Ovary (tissue), 9 donors: ENCODE measurements around the gene ZNF497. TPM values are rescaled to one million over a fixed set of nuclear protein-coding genes. Genes with fewer than 3 reads are reported as not detected.
"Not testable (repeated sequence)": the region's sequence is repeated elsewhere in the genome, so short reads cannot be mapped to it uniquely, and the experiment has no call there.

Source experiments
- DNase-seq, 5 donors: peaks; one replicate each; pipeline ENCODE4 v3.0.0-alpha.2; 2019 to 2020
- H3K27ac ChIP-seq, 2 donors: fragments of 200-600 bp; one replicate each; pipeline versions ENCODE4 v1.5.1 to v1.8.0; 2019 to 2022
- H3K27me3 ChIP-seq: fragments of 200-600 bp; one replicate; pipeline ENCODE4 v1.8.0; 2022
- H3K36me3 ChIP-seq: fragments of 200-600 bp; sonication (generic); one replicate; pipeline ENCODE4 v1.5.1; 2019
- H3K4me1 ChIP-seq: one replicate; pipeline ENCODE4 v1.8.1; 2013; ENCODE audit warnings: mild to moderate bottlenecking, moderate library complexity; ENCODE audit not compliant: insufficient read depth
- H3K4me3 ChIP-seq: fragments of 200-600 bp; sonication (generic); one replicate; pipeline ENCODE4 v1.5.1; 2017
- H3K9me3 ChIP-seq, 2 donors: fragments of 200-600 bp in 1 of 2; sonication (generic) in 1 of 2; one replicate each; pipeline versions ENCODE4 v1.5.1 to v1.8.1; 2013 to 2019; ENCODE audit warnings: mild to moderate bottlenecking in 1 of 2, moderate library complexity in 1 of 2
- CTCF ChIP-seq, 3 donors: fragments of 450-650 bp in 2 of 3; fragments of 200-600 bp in 1 of 3; IDR thresholded peaks; one replicate each; pipeline versions ENCODE4 v1.5.1 to v1.8.0; 2016 to 2022; ENCODE audit warnings: antibody characterized with exemption in 3 of 3, mild to moderate bottlenecking in 1 of 3
- EP300 ChIP-seq: sonication (generic); formaldehyde crosslinking; IDR thresholded peaks from one replicate; pipeline ENCODE4 v1.6.1; 2017; ENCODE audit warnings: antibody characterized with exemption
- POLR2A ChIP-seq: fragments of 450-650 bp; IDR thresholded peaks from one replicate; pipeline ENCODE4 v1.6.1; 2017; ENCODE audit warnings: antibody characterized with exemption, mild to moderate bottlenecking, moderate library complexity
- WGBS, 3 donors: extraction: QIAGEN DNeasy Blood & Tissue Kit in 1 of 3; methylation state at CpG; one replicate each; pipeline versions ENCODE4 v1.1.5 to v1.1.7; 2013 to 2017; 5-methylcytosine and 5-hydroxymethylcytosine counted together
- intact Hi-C, 4 donors: fragments of 100-400 bp; cut with DNase I; formaldehyde crosslinking; loops; one replicate each; pipeline versions ENCODE4 v1.11.0 to v1.15.1; 2022 to 2023
- polyA plus RNA-seq, 2 donors: library from polyadenylated mRNA; stranded (reverse); fragments of 200-250 nt in 1 of 2; fragments of 350-450 nt in 1 of 2; fragmentation: Illumina TruSeq in 1 of 2; extraction: RNeasy Lipid Tissue Mini Kit (QIAGEN cat#74804) in 1 of 2; gene quantifications; one replicate each; pipeline ENCODE4 v1.2.3, GENCODE V29; 2013 to 2014
- total RNA-seq, 7 donors: library from RNA; depleted of rRNA in 2 of 7; stranded (reverse); fragments of >200 nt in 2 of 7; fragmentation: NEBNext Ultra II Directional in 3 of 7; extraction: Animal tissue kit (Norgen Biotek cat#: 25700) in 3 of 7; gene quantifications; one replicate each; pipeline versions ENCODE4 v1.1.0 to v1.2.4, GENCODE V29; 2016 to 2023
- donor health status: DM: no; HTN: no; CAD: no; lungs with moderate emphysema.
- donor health status: DM: no; HTN: no; CAD: no.
- donor health status: Bipolar disorder and iron deficiency.
- donor health status: DM: yes; HTN: yes; CAD: no.
- donor health status: DM: no; HTN: no; CAD: no.
- donor health status: DM: yes; HTN: yes; CAD: no.

ZNF497 gene
- total and polyA plus RNA-seq, 9 donors = 0.30 to 6.5 (median 3.2) TPM

DNA sequence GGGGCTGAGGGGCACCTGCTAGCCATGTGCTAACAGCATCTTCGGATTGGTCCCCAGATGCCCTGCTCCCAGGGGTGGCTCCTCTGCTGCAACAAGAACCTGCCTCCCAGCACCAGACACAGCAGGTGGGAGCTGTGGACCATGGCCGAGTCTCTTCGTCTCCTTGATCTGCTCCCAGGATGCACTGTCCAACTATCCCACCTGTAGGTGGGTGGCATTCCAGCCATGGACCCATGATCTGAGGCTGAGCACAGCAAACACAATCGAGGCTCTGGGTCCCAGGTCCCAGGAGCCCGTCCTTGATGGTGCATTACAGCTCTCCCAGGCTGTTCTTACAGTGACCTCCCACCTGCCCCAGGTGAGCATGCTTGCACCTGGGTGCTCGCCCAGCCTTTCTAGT, 16.7 kb upstream of the ZNF497 start:
- peak in 1 of 5 donors; percentile 37 for DNase-seq
- H3K4me3 ChIP-seq = no peak overlapping the region
- no peak overlapping the region for H3K27ac ChIP-seq
- no peaks in the 10 kb centered on the region for H3K9me3 ChIP-seq
- intact Hi-C loops = no loop called here
- WGBS, 3 donors = 86 to 93% (median 91%) methylated on average over 6 of the region's 6 CpGs
- no peaks in the 10 kb centered on the region for H3K27me3 ChIP-seq
- no peaks in the 10 kb centered on the region for H3K36me3 ChIP-seq
- TF ChIP-seq POLR2A = no peak
- no peak for TF ChIP-seq CTCF (IDR thresholded peaks at IDR 0.05)
- no peak for TF ChIP-seq EP300
- peaks cover 8% of the 10 kb centered on the region for H3K4me1 ChIP-seq

DNA sequence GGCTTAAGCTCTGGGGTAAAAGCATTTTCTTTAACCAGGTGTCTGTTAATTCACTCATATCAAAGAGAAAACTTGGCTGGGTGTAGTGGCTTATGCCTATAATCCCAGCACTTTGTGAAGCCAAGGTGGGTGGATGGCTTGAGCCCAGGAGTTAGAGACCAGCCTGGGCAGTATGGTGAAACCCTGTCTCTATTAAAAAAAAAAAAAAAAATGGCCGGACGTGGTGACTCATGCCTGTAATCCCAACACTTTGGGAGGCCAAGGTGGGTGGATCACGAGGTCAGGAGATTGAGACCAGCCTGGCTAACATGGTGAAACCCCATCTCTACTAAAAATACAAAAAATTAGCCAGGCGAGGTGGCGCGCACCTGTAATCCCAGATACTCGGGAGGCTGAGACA, 14.2 kb upstream of the ZNF497 start:
- peaks cover 12% of the 10 kb centered on the region for H3K4me1 ChIP-seq
- H3K27ac ChIP-seq, H3K9me3 ChIP-seq, H3K36me3 ChIP-seq, intact Hi-C loops, DNase-seq, H3K27me3 ChIP-seq, H3K4me3 ChIP-seq: not testable (repeated sequence)
- 76 to 90% (median 79%) methylated on average over 7 of the region's 7 CpGs for whole genome bisulfite sequencing, 3 donors

GRCh38 chr19:58374200-58374599, 11.6 kb upstream of the ZNF497 start:
- no peak for DNase-seq
- intact Hi-C loops = no loop called here
- 92 to 95% (median 92%) methylated on average over 4 of the region's 4 CpGs for WGBS, 3 donors

DNA sequence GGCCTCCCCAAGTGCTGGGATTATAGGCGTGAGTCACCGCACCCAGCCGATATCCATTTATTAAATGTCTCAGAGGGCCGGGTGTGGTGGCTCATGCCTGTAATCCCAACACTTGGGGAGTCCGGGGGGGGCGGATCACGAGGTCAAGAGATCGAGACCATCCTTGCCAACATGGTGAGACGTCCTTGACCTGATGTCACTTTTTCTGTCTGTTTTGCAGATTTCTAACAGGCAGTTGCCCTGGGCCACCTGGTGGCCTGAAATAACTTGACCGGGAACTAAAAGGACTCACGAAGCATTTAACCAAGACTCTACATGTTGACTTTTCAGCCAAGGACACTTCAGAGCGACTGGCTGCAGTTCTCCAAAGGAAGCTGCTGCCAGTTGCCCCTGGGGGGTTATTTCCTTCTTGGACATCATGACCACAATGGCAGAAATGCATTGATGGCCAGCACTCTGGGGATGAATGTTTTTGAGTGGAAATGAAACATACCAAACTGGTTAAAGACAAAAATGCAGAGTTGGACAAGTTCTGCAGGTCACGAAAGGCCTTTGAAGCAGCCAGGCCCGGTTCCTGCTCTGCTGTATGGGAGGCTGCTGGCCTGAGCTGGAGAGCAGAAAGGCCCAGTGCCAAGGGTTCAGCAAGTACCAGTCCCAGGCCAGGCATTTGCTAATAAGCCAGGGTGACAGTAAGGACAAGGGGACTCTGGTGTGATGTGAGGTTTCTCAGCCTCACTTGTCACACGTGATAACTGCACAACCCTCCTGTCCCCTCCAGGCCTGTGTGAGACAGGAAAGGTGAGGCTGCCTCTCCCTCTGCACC, 10.0 kb upstream of the ZNF497 start:
- peak; percentile 53 to 77 (median 60) for DNase-seq
- H3K27me3 ChIP-seq = no peaks in the 10 kb centered on the region
- no peaks in the 10 kb centered on the region for H3K36me3 ChIP-seq
- TF ChIP-seq EP300 (no peak), CTCF (IDR thresholded peaks at IDR 0.05) (peak in 1 of 3 donors; percentile 7)
- peak overlapping the region in 1 of 2 donors; percentile 11 for H3K27ac ChIP-seq
- no peaks in the 10 kb centered on the region for H3K9me3 ChIP-seq
- WGBS, 3 donors = 20 to 47% (median 21%) methylated on average over 15 of the region's 15 CpGs
- peaks cover 6% of the 10 kb centered on the region for H3K4me1 ChIP-seq
- no peak overlapping the region for H3K4me3 ChIP-seq
- intact Hi-C loops = no loop called here

More at GRCh38 chr19:58374200-58374599, 11.6 kb upstream of the ZNF497 start:
- no peak overlapping the region for H3K4me3 ChIP-seq
- H3K4me1 ChIP-seq = peaks cover 6% of the 10 kb centered on the region
- no peaks in the 10 kb centered on the region for H3K36me3 ChIP-seq
- H3K27ac ChIP-seq = no peak overlapping the region
- no peaks in the 10 kb centered on the region for H3K9me3 ChIP-seq
- TF ChIP-seq POLR2A = no peak
- no peak for TF ChIP-seq CTCF (IDR thresholded peaks at IDR 0.05)
- no peaks in the 10 kb centered on the region for H3K27me3 ChIP-seq
